Medulla oblongata (tissue), 1 donor: ENCODE data around the gene RPAP2.
"Not testable (repeated sequence)": the region's sequence is repeated elsewhere in the genome, so short reads cannot be mapped to it uniquely, and the experiment has no call there.

Source experiments
- DNase-seq: peaks from one replicate; pipeline ENCODE4 v3.0.0-alpha.2; 2015; ENCODE audit errors: extremely low spot score

Gene RPAP2

GRCh38 chr1:92323473-92324453 lies 24.9 kb downstream of the RPAP2 start:
- no peak for DNase-seq

GRCh38 chr1:92324784-92325183 lies 25.9 kb downstream of the RPAP2 start:
- DNase-seq: no peak

GRCh38 chr1:92326681-92327080 lies 27.8 kb downstream of the RPAP2 start:
- no peak for DNase-seq

- no peak for DNase-seq
These were observed 28.9 kb downstream of the RPAP2 start for GRCh38 chr1:92327794-92328193.

- DNase-seq: no peak
These were observed 30.7 kb downstream of the RPAP2 start for GRCh38 chr1:92329347-92330129.

- no peak for DNase-seq
These were observed 34.8 kb downstream of the RPAP2 start for GRCh38 chr1:92333668-92334067.

- DNase-seq: no peak
These were observed 41.3 kb downstream of the RPAP2 start for GRCh38 chr1:92340154-92340553.

- DNase-seq: no peak
These were observed 43.5 kb downstream of the RPAP2 start for GRCh38 chr1:92342401-92342800.

GRCh38 chr1:92343061-92343460 lies 44.2 kb downstream of the RPAP2 start:
- DNase-seq: no peak

- no peak for DNase-seq
These were observed 48.2 kb downstream of the RPAP2 start for GRCh38 chr1:92346866-92347640.

- DNase-seq: no peak
These were observed 54.0 kb downstream of the RPAP2 start for GRCh38 chr1:92352856-92353255.

- DNase-seq: no peak
These were observed 55.4 kb downstream of the RPAP2 start for GRCh38 chr1:92354259-92354658.

- no peak for DNase-seq
These were observed 58.1 kb downstream of the RPAP2 start for GRCh38 chr1:92356956-92357355.

GRCh38 chr1:92359382-92359781 lies 60.5 kb downstream of the RPAP2 start:
- DNase-seq: not testable (repeated sequence)

- DNase-seq: no peak
These were observed 61.1 kb downstream of the RPAP2 start for GRCh38 chr1:92359986-92360385.

GRCh38 chr1:92362970-92363369 lies 64.1 kb downstream of the RPAP2 start:
- no peak for DNase-seq

- DNase-seq: no peak
These were observed 64.5 kb downstream of the RPAP2 start for GRCh38 chr1:92363401-92363800.

GRCh38 chr1:92365378-92366039 lies 66.7 kb downstream of the RPAP2 start:
- no peak for DNase-seq

GRCh38 chr1:92366040-92366395 lies 67.2 kb downstream of the RPAP2 start:
- no peak for DNase-seq

GRCh38 chr1:92367496-92367895 lies 68.6 kb downstream of the RPAP2 start:
- DNase-seq: no peak

GRCh38 chr1:92372164-92372563 lies 73.3 kb downstream of the RPAP2 start:
- DNase-seq: no peak
